HepG2 (cell line): ENCODE measurements around the gene ACACA. TPM values are rescaled to one million over a fixed set of nuclear protein-coding genes. Genes with fewer than 3 reads are reported as not detected.
A peak's percentile ranks its signal among the peaks of the same experiment; 100 is the strongest.

ENCODE experiments used
- ATAC-seq: fragments of 200-7000 bp; cut with Tn5 transposase; 3 replicates; pipeline ENCODE4 v1.9.1; 2020; ENCODE audit warnings: mild to moderate bottlenecking, moderate library complexity
- BruUV-seq: library from RNA; stranded (reverse); fragments of 400-500 nt; replicated peaks from 2 replicates; lab custom pipeline; 2021; lab: Mats Ljungman, UMichigan
- CTCF ChIA-PET: fragments of 300-600 bp; formaldehyde crosslinking; extraction: SDS; loops from one replicate; lab custom pipeline; 2021; ENCODE audit warnings: low total read pairs, inconsistent platforms, low intra/inter-chr PET ratio; lab: Yijun Ruan, JAX
- POLR2A ChIA-PET: fragments of 350-600 bp; sonication (Branson Sonifier 250); formaldehyde crosslinking; loops from one replicate; lab custom pipeline; 2020; ENCODE audit warnings: antibody characterized with exemption, inconsistent platforms; lab: Yijun Ruan, JAX
- DNase-seq: peaks from one replicate; pipeline ENCODE4 v3.0.0-alpha.2; 2015; ENCODE audit warnings: low spot score
- FAIRE-seq: peaks from 3 replicates; lab custom pipeline; 2011; peaks lifted over from hg19 to GRCh38; lab: Jason Lieb, UNC
- H2AFZ ChIP-seq: one replicate; pipeline ENCODE4 v1.6.1; 2011; ENCODE audit warnings: low read length, inconsistent platforms
- H3K27ac ChIP-seq: fragments of 300-600 bp; 3 replicates; pipeline ENCODE4 v1.8.0; 2011; ENCODE audit warnings: mixed run types, mild to moderate bottlenecking, mixed read lengths, low read length, inconsistent platforms; ENCODE audit not compliant: insufficient read depth; ENCODE audit errors: extremely low read length
- H3K27me3 ChIP-seq, 2 experiments: fragments of 200-600 bp in 1 of 2; 2 replicates in 1 of 2; 3 replicates in 1 of 2; pipeline versions ENCODE4 v1.6.0 to v1.8.0; 2011; ENCODE audit warnings: low read length in 2 of 2, mild to moderate bottlenecking in 2 of 2, moderate library complexity in 2 of 2, inconsistent platforms in 1 of 2; ENCODE audit not compliant: insufficient read depth in 2 of 2, control insufficient read depth in 1 of 2
- H3K36me3 ChIP-seq, 2 experiments: fragments of 200-600 bp in 1 of 2; replicated peaks in 1 of 2; 2 replicates in 1 of 2; 3 replicates in 1 of 2; pipeline versions ENCODE4 v1.5.1 to v1.8.0; 2011; ENCODE audit warnings: low read length in 2 of 2, inconsistent platforms in 1 of 2; ENCODE audit not compliant: insufficient read depth in 2 of 2, control insufficient read depth in 1 of 2
- H3K4me1 ChIP-seq: 2 replicates; pipeline ENCODE4 v1.5.1; 2012; ENCODE audit warnings: low read length, inconsistent platforms; ENCODE audit not compliant: insufficient read depth
- H3K4me2 ChIP-seq: 2 replicates; pipeline ENCODE4 v1.6.0; 2011; ENCODE audit warnings: low read depth, low read length, inconsistent platforms
- H3K4me3 ChIP-seq, 3 experiments: fragments of 200-600 bp in 1 of 3; sonication (generic), shearing (Covaris generic) in 1 of 3; replicated peaks in 1 of 3; 2 replicates each; pipeline ENCODE4 v1.5.1; 2011 to 2016; ENCODE audit warnings: low read length in 3 of 3, inconsistent platforms in 2 of 3, low read depth in 2 of 3, mild to moderate bottlenecking in 2 of 3, control low read depth in 1 of 3, mixed read lengths in 1 of 3; ENCODE audit not compliant: insufficient read depth in 1 of 3
- H3K79me2 ChIP-seq: one replicate; pipeline ENCODE4 v1.6.1; 2011; ENCODE audit warnings: low read length, inconsistent platforms; ENCODE audit not compliant: insufficient read depth
- H3K9ac ChIP-seq: 2 replicates; pipeline ENCODE4 v1.6.0; 2011; ENCODE audit warnings: mild to moderate bottlenecking, low read depth, low read length, inconsistent platforms; ENCODE audit not compliant: insufficient read depth
- H3K9me3 ChIP-seq: 2 replicates; pipeline ENCODE4 v1.5.1; 2012; ENCODE audit warnings: mild to moderate bottlenecking, low read length
- H4K20me1 ChIP-seq: 2 replicates; pipeline ENCODE4 v1.6.0; 2011; ENCODE audit warnings: inconsistent platforms, mild to moderate bottlenecking, low read length, moderate library complexity; ENCODE audit not compliant: insufficient read depth
- CEBPB ChIP-seq: IDR thresholded peaks from 2 replicates; pipeline ENCODE4 v1.6.1; 2011; ENCODE audit warnings: low read depth, low read length, improper control_type of control experiment, borderline replicate concordance
- CEBPG ChIP-seq: IDR thresholded peaks from 2 replicates; pipeline ENCODE4 v1.6.1; 2016
- KMT2A ChIP-seq: sonication (generic); formaldehyde crosslinking; IDR thresholded peaks from 2 replicates; pipeline ENCODE4 v1.4.0; 2020; ENCODE audit warnings: missing genetic modification reagents
- MAZ ChIP-seq, 2 experiments: sonication (generic) in 1 of 2; formaldehyde crosslinking in 1 of 2; IDR thresholded peaks; 2 replicates each; pipeline versions ENCODE4 v1.5.0 to v1.6.1; 2012 to 2020; ENCODE audit warnings: low read depth in 2 of 2, mild to moderate bottlenecking in 2 of 2, borderline replicate concordance in 1 of 2, improper control_type of control experiment in 1 of 2, low read length in 1 of 2, missing genetic modification reagents in 1 of 2, moderate library complexity in 1 of 2
- MIXL1 ChIP-seq: IDR thresholded peaks from 2 replicates; pipeline ENCODE4 v1.6.1; 2016
- PAX8 ChIP-seq: sonication (generic); formaldehyde crosslinking; IDR thresholded peaks from 2 replicates; pipeline ENCODE4 v1.8.0; 2022; ENCODE audit warnings: mild to moderate bottlenecking, missing genetic modification reagents, borderline replicate concordance
- YEATS4 ChIP-seq: sonication (generic); formaldehyde crosslinking; IDR thresholded peaks from 2 replicates; pipeline ENCODE4 v1.4.0; 2020; ENCODE audit warnings: missing genetic modification reagents, borderline replicate concordance
- ZNF562 ChIP-seq: sonication (generic); formaldehyde crosslinking; IDR thresholded peaks from 2 replicates; pipeline ENCODE4 v1.8.0; 2022; ENCODE audit warnings: missing genetic modification reagents, borderline replicate concordance
- ZNF777 ChIP-seq: sonication (generic); formaldehyde crosslinking; IDR thresholded peaks from 2 replicates; pipeline ENCODE4 v1.4.0; 2020; ENCODE audit warnings: missing genetic modification reagents
- ZNF816 ChIP-seq: sonication (generic); formaldehyde crosslinking; IDR thresholded peaks from 2 replicates; pipeline ENCODE4 v1.8.0; 2022; ENCODE audit warnings: missing genetic modification reagents, mild to moderate bottlenecking, borderline replicate concordance
- ZNF841 ChIP-seq: sonication (generic); formaldehyde crosslinking; IDR thresholded peaks from 2 replicates; pipeline ENCODE4 v1.8.1; 2023; ENCODE audit warnings: missing genetic modification reagents, borderline replicate concordance
- WGBS: methylation state at CpG from one replicate; pipeline ENCODE4 v1.1.6; 2017; ENCODE audit warnings: low lambda C conversion rate; 5-methylcytosine and 5-hydroxymethylcytosine counted together
- in situ Hi-C: cut with HindIII; loops from 2 replicates; pipeline ENCODE4 v1.10.0; 2017; ENCODE audit warnings: low pct_unique_long_range_greater_than_20kb; ENCODE audit not compliant: extremely low pct_ligation_motif_present
- intact Hi-C: fragments of 100-400 bp; cut with micrococcal nuclease; formaldehyde crosslinking; loops from one replicate; pipeline ENCODE4 v1.10.0; 2022; ENCODE audit not compliant: unreplicated experiment
- polyA plus RNA-seq, 8 experiments: library from polyadenylated mRNA; depleted of rRNA in 3 of 8; stranded (reverse) in 7 of 8; unstranded in 1 of 8; fragments of >200 nt; fragmentation: Illumina TruSeq in 4 of 8; extraction: Trizol in 4 of 8; gene quantifications; 2 replicates each; pipeline versions ENCODE4 v1.2.1 to v1.2.3, GENCODE V29; 2011 to 2016; ENCODE audit warnings: low read depth in 4 of 8, missing spikeins in 1 of 8, mixed read lengths in 1 of 8; ENCODE audit not compliant: insufficient read depth in 1 of 8
- total RNA-seq, 5 experiments: library from RNA; depleted of rRNA; stranded (reverse); fragments of >200 nt; fragmentation: Illumina TruSeq; extraction: Trizol; gene quantifications; 2 replicates each; pipeline ENCODE4 v1.2.3, GENCODE V29; 2016; ENCODE audit warnings: low read depth in 1 of 5
- TF ChIP-seq, protein P1 (sequence below): sonication (generic); formaldehyde crosslinking; IDR thresholded peaks from 2 replicates; pipeline ENCODE4 v1.5.0; 2020; ENCODE audit warnings: mild to moderate bottlenecking, missing genetic modification reagents, borderline replicate concordance
- TF ChIP-seq, protein P2 (sequence below), 2 experiments: fragments of 450-650 bp in 1 of 2; sonication (generic) in 1 of 2; formaldehyde crosslinking; IDR thresholded peaks; 2 replicates each; pipeline versions ENCODE4 v1.5.0 to v1.8.0; 2020 to 2022; ENCODE audit warnings: mild to moderate bottlenecking in 1 of 2, missing genetic modification reagents in 1 of 2
- TF ChIP-seq, protein P3 (sequence below): sonication (generic); formaldehyde crosslinking; IDR thresholded peaks from 2 replicates; pipeline ENCODE4 v1.4.0; 2020; ENCODE audit warnings: missing genetic modification reagents

The ACACA gene
- total and polyA plus RNA-seq, 2 of the 13 experiments (the other 11 are each of a cell fraction or from before 2014, with no cell fraction given) = 39.2 to 47.2 TPM

DNA sequence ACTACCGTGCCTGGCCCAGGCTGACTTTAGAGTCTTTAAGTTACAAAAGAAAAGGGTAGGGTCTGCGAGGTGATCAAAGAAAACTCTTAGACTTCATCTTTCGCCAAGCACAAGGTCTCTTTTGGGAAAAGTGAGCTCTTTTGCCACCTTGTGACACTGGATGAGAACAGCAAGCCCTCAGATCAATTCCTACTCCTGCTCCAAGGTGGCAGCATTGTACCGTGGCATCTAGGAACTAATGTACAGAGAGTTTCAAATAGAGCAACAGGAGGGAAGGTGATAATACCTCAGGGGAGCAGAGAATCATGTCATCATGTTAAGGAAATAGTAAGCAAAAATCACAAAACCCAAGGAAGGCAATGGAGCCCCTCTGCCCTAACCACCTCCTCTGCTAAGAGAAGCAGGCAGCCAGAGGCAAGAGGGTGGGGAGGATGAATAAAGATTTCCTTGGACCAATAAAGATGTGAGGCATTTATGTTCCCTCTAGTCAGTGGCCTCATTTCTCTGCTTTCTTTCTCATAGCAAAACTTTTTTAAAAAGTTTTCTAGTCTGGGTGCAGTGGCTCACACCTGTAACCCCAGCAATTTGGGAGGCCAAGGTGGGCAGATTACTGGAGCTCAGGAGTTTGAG is 33.0 kb downstream of the ACACA start (continued):
- TF ChIP-seq, protein P1, sequence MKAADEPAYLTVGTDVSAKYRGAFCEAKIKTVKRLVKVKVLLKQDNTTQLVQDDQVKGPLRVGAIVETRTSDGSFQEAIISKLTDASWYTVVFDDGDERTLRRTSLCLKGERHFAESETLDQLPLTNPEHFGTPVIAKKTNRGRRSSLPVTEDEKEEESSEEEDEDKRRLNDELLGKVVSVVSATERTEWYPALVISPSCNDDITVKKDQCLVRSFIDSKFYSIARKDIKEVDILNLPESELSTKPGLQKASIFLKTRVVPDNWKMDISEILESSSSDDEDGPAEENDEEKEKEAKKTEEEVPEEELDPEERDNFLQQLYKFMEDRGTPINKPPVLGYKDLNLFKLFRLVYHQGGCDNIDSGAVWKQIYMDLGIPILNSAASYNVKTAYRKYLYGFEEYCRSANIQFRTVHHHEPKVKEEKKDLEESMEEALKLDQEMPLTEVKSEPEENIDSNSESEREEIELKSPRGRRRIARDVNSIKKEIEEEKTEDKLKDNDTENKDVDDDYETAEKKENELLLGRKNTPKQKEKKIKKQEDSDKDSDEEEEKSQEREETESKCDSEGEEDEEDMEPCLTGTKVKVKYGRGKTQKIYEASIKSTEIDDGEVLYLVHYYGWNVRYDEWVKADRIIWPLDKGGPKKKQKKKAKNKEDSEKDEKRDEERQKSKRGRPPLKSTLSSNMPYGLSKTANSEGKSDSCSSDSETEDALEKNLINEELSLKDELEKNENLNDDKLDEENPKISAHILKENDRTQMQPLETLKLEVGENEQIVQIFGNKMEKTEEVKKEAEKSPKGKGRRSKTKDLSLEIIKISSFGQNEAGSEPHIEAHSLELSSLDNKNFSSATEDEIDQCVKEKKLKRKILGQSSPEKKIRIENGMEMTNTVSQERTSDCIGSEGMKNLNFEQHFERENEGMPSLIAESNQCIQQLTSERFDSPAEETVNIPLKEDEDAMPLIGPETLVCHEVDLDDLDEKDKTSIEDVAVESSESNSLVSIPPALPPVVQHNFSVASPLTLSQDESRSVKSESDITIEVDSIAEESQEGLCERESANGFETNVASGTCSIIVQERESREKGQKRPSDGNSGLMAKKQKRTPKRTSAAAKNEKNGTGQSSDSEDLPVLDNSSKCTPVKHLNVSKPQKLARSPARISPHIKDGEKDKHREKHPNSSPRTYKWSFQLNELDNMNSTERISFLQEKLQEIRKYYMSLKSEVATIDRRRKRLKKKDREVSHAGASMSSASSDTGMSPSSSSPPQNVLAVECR (CRISPR knock-in tag) = peak; percentile 19; the same call in 1 of the 2 replicates
- TF ChIP-seq MIXL1 (peak; percentile 35; the same call in 1 of the 2 replicates), MAZ (IDR thresholded peaks at IDR 0.05; ENCODE audit: borderline replicate concordance, low read depth, low read length) (no peak), MAZ (CRISPR knock-in tag; IDR thresholded peaks at IDR 0.05; ENCODE audit: low read depth) (0 out of 2 replicates have a peak, but pooled peaks have one; percentile 35), ZNF816 (CRISPR knock-in tag) (no peak), KMT2A (no peak)

DNA sequence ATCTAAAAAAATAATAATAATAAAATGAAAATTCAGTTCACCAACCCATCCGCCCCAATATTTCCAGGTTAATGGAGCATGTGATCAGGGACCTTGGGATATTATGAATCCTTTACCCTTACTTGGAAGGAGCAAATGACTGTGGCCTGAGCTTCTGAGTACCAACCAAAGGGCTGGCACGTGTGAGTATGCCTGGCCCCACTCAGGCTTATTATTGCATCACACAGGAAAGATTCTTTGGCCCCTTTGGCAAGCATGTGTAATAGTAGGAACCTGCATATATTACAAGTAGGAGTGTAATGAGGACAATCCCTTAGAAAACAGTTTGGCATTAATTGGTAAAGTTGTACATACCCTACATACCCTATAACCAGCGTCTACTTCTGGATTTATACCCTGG is 38.1 kb downstream of the ACACA start:
- 88% methylated on average over 3 of the region's 3 CpGs for WGBS
- Histone ChIP-seq H3K9ac (no peak overlapping the region), H3K4me2 (no peak overlapping the region), H3K27me3 (no peaks in the 10 kb centered on the region; a peak in 1 of 5 replicates), H4K20me1 (no peaks in the 10 kb centered on the region), H2AFZ (no peak overlapping the region), H3K4me3 (no peak overlapping the region), H3K36me3 (no peaks in the 10 kb centered on the region), H3K9me3 (no peaks in the 10 kb centered on the region), H3K79me2 (no peaks in the 10 kb centered on the region), H3K4me1 (peaks cover 5% of the 10 kb centered on the region), H3K27ac (no peak overlapping the region)
- DNase-seq = no peak
- intact Hi-C loops = no loop called here
- TF ChIP-seq ZNF777 (CRISPR knock-in tag) (no peak), CEBPG (CRISPR knock-in tag) (peak; percentile 58; the same call in 1 of the 2 replicates), PAX8 (no peak), CEBPB (peak; percentile 82; the same call in 1 of the 2 replicates), ZNF841 (CRISPR knock-in tag) (no peak), YEATS4 (no peak), ZNF562 (CRISPR knock-in tag) (no peak)
- TF ChIP-seq, protein P2, sequence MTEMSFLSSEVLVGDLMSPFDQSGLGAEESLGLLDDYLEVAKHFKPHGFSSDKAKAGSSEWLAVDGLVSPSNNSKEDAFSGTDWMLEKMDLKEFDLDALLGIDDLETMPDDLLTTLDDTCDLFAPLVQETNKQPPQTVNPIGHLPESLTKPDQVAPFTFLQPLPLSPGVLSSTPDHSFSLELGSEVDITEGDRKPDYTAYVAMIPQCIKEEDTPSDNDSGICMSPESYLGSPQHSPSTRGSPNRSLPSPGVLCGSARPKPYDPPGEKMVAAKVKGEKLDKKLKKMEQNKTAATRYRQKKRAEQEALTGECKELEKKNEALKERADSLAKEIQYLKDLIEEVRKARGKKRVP (CRISPR knock-in tag; IDR thresholded peaks at IDR 0.05) = peak in 1 of 2 experiments; percentile 35; a peak in 1 of 4 replicates
- TF ChIP-seq, protein P3, sequence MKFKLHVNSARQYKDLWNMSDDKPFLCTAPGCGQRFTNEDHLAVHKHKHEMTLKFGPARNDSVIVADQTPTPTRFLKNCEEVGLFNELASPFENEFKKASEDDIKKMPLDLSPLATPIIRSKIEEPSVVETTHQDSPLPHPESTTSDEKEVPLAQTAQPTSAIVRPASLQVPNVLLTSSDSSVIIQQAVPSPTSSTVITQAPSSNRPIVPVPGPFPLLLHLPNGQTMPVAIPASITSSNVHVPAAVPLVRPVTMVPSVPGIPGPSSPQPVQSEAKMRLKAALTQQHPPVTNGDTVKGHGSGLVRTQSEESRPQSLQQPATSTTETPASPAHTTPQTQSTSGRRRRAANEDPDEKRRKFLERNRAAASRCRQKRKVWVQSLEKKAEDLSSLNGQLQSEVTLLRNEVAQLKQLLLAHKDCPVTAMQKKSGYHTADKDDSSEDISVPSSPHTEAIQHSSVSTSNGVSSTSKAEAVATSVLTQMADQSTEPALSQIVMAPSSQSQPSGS = no peak
- POLR2A ChIA-PET = no interaction called here
- CTCF ChIA-PET = no interaction called here
- ATAC-seq = no peak
- FAIRE-seq = no peak
- in situ Hi-C loops = no loop called here
- no TSS peak for BruUV-seq
